T-helper 2 cell treated with Interferon-gamma antibody and Interleukin-4, amounts not matched to agents 5 μg/mL and 100 μg/mL, for 36 hours (primary cell): ENCODE results near the gene GLYR1.
A peak's percentile ranks its signal among the peaks of the same experiment; 100 is the strongest.

Experiments
- DNase-seq: peaks from one replicate; pipeline ENCODE4 v3.0.0; 2021; ENCODE audit warnings: low spot score
- H3K27ac Mint-ChIP-seq: one replicate; pipeline ENCODE4 v1.8.0; 2021; ENCODE audit warnings: mild to moderate bottlenecking, mixed read lengths
- H3K27me3 Mint-ChIP-seq: one replicate; pipeline ENCODE4 v1.8.0; 2021; ENCODE audit warnings: low read depth, mixed read lengths
- H3K36me3 Mint-ChIP-seq: one replicate; pipeline ENCODE4 v1.8.0; 2021; ENCODE audit warnings: low read depth, mixed read lengths
- H3K4me1 Mint-ChIP-seq: one replicate; pipeline ENCODE4 v1.8.0; 2021; ENCODE audit warnings: low read depth, mixed read lengths
- H3K4me3 Mint-ChIP-seq: one replicate; pipeline ENCODE4 v1.8.0; 2022; ENCODE audit warnings: mild to moderate bottlenecking, moderate library complexity, mixed read lengths
- H3K9me3 Mint-ChIP-seq: one replicate; pipeline ENCODE4 v1.8.0; 2021; ENCODE audit warnings: mixed read lengths

Gene GLYR1

GRCh38 chr16:4825196-4825595 is 21.9 kb downstream of the GLYR1 start:
- Mint-ChIP-seq H3K4me1 (no peaks in the 10 kb centered on the region), H3K9me3 (no peaks in the 10 kb centered on the region), H3K4me3 (no peak overlapping the region), H3K27ac (no peak overlapping the region), H3K36me3 (peaks cover 40% of the 10 kb centered on the region), H3K27me3 (no peaks in the 10 kb centered on the region)
- DNase-seq, result no peak

- Mint-ChIP-seq H3K9me3 (no peaks in the 10 kb centered on the region), H3K36me3 (peaks cover 45% of the 10 kb centered on the region), H3K4me3 (no peak overlapping the region), H3K27ac (no peak overlapping the region), H3K4me1 (no peaks in the 10 kb centered on the region), H3K27me3 (no peaks in the 10 kb centered on the region)
- DNase-seq, result no peak
Measured at GRCh38 chr16:4820652-4821051, 26.4 kb downstream of the GLYR1 start.

- Mint-ChIP-seq H3K27ac (no peak overlapping the region), H3K4me3 (no peak overlapping the region), H3K9me3 (no peaks in the 10 kb centered on the region), H3K4me1 (no peaks in the 10 kb centered on the region), H3K27me3 (no peaks in the 10 kb centered on the region), H3K36me3 (peaks cover 52% of the 10 kb centered on the region)
- DNase-seq, result no peak
Measured at GRCh38 chr16:4814542-4815173, 32.4 kb downstream of the GLYR1 start.

- no peak for DNase-seq
- H3K27me3 Mint-ChIP-seq, result no peaks in the 10 kb centered on the region
- no peak overlapping the region for H3K27ac Mint-ChIP-seq
- no peaks in the 10 kb centered on the region for H3K4me1 Mint-ChIP-seq
- H3K9me3 Mint-ChIP-seq, result no peaks in the 10 kb centered on the region
- peaks cover 52% of the 10 kb centered on the region for H3K36me3 Mint-ChIP-seq
- H3K4me3 Mint-ChIP-seq, result no peak overlapping the region
Measured at GRCh38 chr16:4814046-4814445, 33.0 kb downstream of the GLYR1 start.

- no peaks in the 10 kb centered on the region for H3K4me1 Mint-ChIP-seq
- no peaks in the 10 kb centered on the region for H3K9me3 Mint-ChIP-seq
- DNase-seq, result no peak
- no peak overlapping the region for H3K27ac Mint-ChIP-seq
- no peaks in the 10 kb centered on the region for H3K27me3 Mint-ChIP-seq
- no peak overlapping the region for H3K4me3 Mint-ChIP-seq
- H3K36me3 Mint-ChIP-seq, result peaks cover 50% of the 10 kb centered on the region
Measured at GRCh38 chr16:4813251-4814003, 33.7 kb downstream of the GLYR1 start.

- no peak overlapping the region for H3K4me3 Mint-ChIP-seq
- no peaks in the 10 kb centered on the region for H3K9me3 Mint-ChIP-seq
- no peaks in the 10 kb centered on the region for H3K4me1 Mint-ChIP-seq
- H3K27ac Mint-ChIP-seq, result peak overlapping the region; percentile 23
- no peaks in the 10 kb centered on the region for H3K27me3 Mint-ChIP-seq
- no peak for DNase-seq
- peaks cover 53% of the 10 kb centered on the region for H3K36me3 Mint-ChIP-seq
Measured at GRCh38 chr16:4811773-4812172, 35.3 kb downstream of the GLYR1 start.

GRCh38 chr16:4811242-4811641 is 35.8 kb downstream of the GLYR1 start:
- Mint-ChIP-seq H3K4me3 (no peak overlapping the region), H3K9me3 (no peaks in the 10 kb centered on the region), H3K36me3 (peaks cover 52% of the 10 kb centered on the region), H3K4me1 (no peaks in the 10 kb centered on the region), H3K27me3 (no peaks in the 10 kb centered on the region), H3K27ac (no peak overlapping the region)
- DNase-seq, result no peak

- Mint-ChIP-seq H3K36me3 (peaks cover 33% of the 10 kb centered on the region), H3K9me3 (no peaks in the 10 kb centered on the region), H3K4me1 (peaks cover 5% of the 10 kb centered on the region), H3K27ac (no peak overlapping the region), H3K4me3 (no peak overlapping the region), H3K27me3 (no peaks in the 10 kb centered on the region)
- no peak for DNase-seq
Measured at GRCh38 chr16:4806280-4806679, 40.8 kb downstream of the GLYR1 start.

GRCh38 chr16:4805231-4805630 is 41.9 kb downstream of the GLYR1 start:
- no peaks in the 10 kb centered on the region for H3K9me3 Mint-ChIP-seq
- no peak overlapping the region for H3K27ac Mint-ChIP-seq
- DNase-seq, result no peak
- H3K36me3 Mint-ChIP-seq, result peaks cover 29% of the 10 kb centered on the region
- no peak overlapping the region for H3K4me3 Mint-ChIP-seq
- H3K27me3 Mint-ChIP-seq, result no peaks in the 10 kb centered on the region
- peaks cover 8% of the 10 kb centered on the region for H3K4me1 Mint-ChIP-seq

GRCh38 chr16:4803898-4804762 is 43.0 kb downstream of the GLYR1 start:
- H3K4me1 Mint-ChIP-seq, result peaks cover 8% of the 10 kb centered on the region
- peak overlapping the region; percentile 36 for H3K4me3 Mint-ChIP-seq
- H3K27me3 Mint-ChIP-seq, result no peaks in the 10 kb centered on the region
- H3K36me3 Mint-ChIP-seq, result peaks cover 29% of the 10 kb centered on the region
- no peaks in the 10 kb centered on the region for H3K9me3 Mint-ChIP-seq
- DNase-seq, result no peak
- H3K27ac Mint-ChIP-seq, result no peak overlapping the region

GRCh38 chr16:4803401-4803844 is 43.7 kb downstream of the GLYR1 start:
- H3K27ac Mint-ChIP-seq, result no peak overlapping the region
- no peaks in the 10 kb centered on the region for H3K9me3 Mint-ChIP-seq
- peaks cover 26% of the 10 kb centered on the region for H3K36me3 Mint-ChIP-seq
- H3K27me3 Mint-ChIP-seq, result no peaks in the 10 kb centered on the region
- no peak for DNase-seq
- peaks cover 8% of the 10 kb centered on the region for H3K4me1 Mint-ChIP-seq
- peak overlapping the region; percentile 86 for H3K4me3 Mint-ChIP-seq

- H3K27ac Mint-ChIP-seq, result peak overlapping the region; percentile 55
- no peaks in the 10 kb centered on the region for H3K9me3 Mint-ChIP-seq
- H3K27me3 Mint-ChIP-seq, result no peaks in the 10 kb centered on the region
- peak; percentile 91 for DNase-seq
- peaks cover 26% of the 10 kb centered on the region for H3K36me3 Mint-ChIP-seq
- H3K4me3 Mint-ChIP-seq, result peak overlapping the region; percentile 86
- H3K4me1 Mint-ChIP-seq, result peaks cover 8% of the 10 kb centered on the region
Measured at GRCh38 chr16:4802659-4803287, 44.3 kb downstream of the GLYR1 start.

GRCh38 chr16:4801962-4802658 is 45.0 kb downstream of the GLYR1 start, which contains the start of gene ROGDI:
TSS of gene ROGDI (minus strand) at chr16:4802633. CDS start at chr16:4802571, 62 bp downstream.
- no peaks in the 10 kb centered on the region for H3K27me3 Mint-ChIP-seq
- peaks cover 20% of the 10 kb centered on the region for H3K36me3 Mint-ChIP-seq
- DNase-seq, result peak; percentile 71
- H3K4me1 Mint-ChIP-seq, result peaks cover 8% of the 10 kb centered on the region
- no peaks in the 10 kb centered on the region for H3K9me3 Mint-ChIP-seq
- H3K4me3 Mint-ChIP-seq, result peak within 1 kb of the TSS; percentile 86
- peak within 1 kb of the TSS; percentile 67 for H3K27ac Mint-ChIP-seq
